ENCODE data around the gene SLC38A1.

DNA sequence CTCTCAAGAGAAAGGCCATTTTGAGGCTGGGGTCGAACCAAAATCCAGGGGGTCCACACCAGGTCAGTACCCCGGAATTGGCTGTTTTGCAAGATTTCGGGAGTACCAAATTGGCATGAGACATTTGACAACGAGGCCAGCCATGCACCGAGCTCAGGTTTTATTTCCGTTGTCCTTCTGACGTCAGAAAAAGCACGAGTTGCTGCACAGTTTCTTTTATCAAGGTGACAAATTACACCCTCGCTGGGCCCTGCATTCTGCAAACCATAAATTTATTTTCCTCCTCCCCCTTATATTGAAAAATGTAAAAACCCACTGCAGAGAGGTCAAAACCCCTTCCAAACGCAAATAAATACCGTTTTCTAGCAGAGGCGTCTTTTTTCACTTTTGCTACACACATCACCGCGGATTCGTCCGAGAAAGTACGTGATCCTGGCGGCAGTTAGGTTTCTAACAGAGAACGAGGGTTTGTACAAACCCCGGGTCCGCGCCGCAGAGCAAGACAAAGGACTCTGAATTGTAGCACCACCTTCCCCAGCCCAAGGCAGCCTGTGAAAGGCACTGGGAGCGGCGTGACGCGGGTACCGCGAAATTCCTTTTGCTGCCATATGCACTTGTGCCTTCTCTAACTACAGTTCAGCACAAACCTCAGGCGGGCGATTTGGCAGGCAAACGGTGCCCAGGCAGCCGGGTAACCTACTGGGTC lies 1.8 kb downstream of the SLC38A1 start:
- TF ChIP-seq CTCF (IDR thresholded peaks at IDR 0.05 in 2 of 3, conservative IDR thresholded peaks at IDR 0.05 in 1 of 3; ENCODE audit: borderline replicate concordance in 1 of 3, insufficient read depth in 1 of 3, low read depth in 2 of 3, low read length in 2 of 3) (no peak), TCF7L2 (IDR thresholded peaks at IDR 0.05; ENCODE audit: borderline replicate concordance, extremely low read depth, insufficient read depth, insufficient read length) (no peak), MAX (IDR thresholded peaks at IDR 0.05) (peak; percentile 74), POLR2AphosphoS5 (IDR thresholded peaks at IDR 0.05; ENCODE audit: low read depth, low read length) (no peak), POLR2A (IDR thresholded peaks at IDR 0.05; ENCODE audit: borderline replicate concordance, extremely low read depth, insufficient read depth, insufficient read length) (no peak), EZH2 (IDR thresholded peaks at IDR 0.05) (no peak), EZH2phosphoT487 (IDR thresholded peaks at IDR 0.05; ENCODE audit: borderline replicate concordance) (no peak), EGR1 (IDR thresholded peaks at IDR 0.05; ENCODE audit: low read depth) (no peak), CEBPB (IDR thresholded peaks at IDR 0.05; ENCODE audit: low read depth) (no peak), REST (IDR thresholded peaks at IDR 0.05; ENCODE audit: low read depth) (no peak), SIN3A (IDR thresholded peaks at IDR 0.05; ENCODE audit: low read depth) (no peak), ZNF274 (IDR thresholded peaks at IDR 0.05; ENCODE audit: low read depth, low read length) (no peak), SRF (IDR thresholded peaks at IDR 0.05; ENCODE audit: low read depth) (no peak), RAD21 (IDR thresholded peaks at IDR 0.05; ENCODE audit: low read depth) (no peak)

Data from HCT116 (cell line).